GM20000 (cell line): ENCODE data around the gene USP7.

Source experiments
- DNase-seq: peaks from one replicate; pipeline ENCODE4 v3.0.0; 2012; ENCODE audit warnings: low spot score
- TF ChIP-seq, protein P1 (sequence below): IDR thresholded peaks from 2 replicates; pipeline ENCODE4 v1.5.1; 2012; ENCODE audit warnings: mild to moderate bottlenecking, control low read depth; ENCODE audit errors: extremely low read depth, missing control alignments

The USP7 gene

DNA sequence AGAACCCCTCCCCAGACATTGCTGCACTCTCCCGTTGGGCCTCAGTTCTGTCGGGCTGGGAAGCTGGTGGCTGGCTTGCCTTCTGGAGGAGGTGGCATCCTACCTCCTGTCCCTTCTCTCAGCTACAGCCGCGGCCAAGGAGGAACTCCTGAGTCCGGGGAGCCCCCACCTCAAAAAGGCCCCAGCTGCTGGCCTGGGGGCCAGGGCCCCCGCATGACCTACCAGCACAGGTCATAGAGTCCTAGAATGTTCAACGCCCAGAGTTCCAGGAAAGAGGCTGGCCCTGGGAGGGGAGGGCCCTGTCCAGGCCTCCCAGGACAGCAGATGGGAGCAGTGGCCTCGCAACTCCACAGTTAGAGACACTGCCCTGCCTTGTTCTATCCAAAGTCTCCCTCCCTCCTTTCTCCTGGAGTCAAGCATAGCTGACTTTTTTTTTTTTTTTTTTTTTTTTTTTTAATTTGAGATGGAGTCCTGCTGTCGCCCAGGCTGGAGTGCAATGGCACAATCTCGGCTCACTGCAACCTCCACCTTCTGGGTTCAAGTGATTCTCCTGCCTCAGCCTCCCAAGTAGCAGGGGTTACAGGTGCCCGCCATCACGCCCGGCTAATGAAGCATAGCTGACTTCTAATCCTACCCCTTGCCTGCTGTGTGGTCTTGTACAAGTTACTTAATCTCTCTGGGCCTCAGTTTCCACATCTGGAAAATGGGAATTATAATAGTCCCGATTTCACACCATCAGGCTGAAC, 102.0 kb downstream of the USP7 start:
- no peak for DNase-seq
- TF ChIP-seq, protein P1, sequence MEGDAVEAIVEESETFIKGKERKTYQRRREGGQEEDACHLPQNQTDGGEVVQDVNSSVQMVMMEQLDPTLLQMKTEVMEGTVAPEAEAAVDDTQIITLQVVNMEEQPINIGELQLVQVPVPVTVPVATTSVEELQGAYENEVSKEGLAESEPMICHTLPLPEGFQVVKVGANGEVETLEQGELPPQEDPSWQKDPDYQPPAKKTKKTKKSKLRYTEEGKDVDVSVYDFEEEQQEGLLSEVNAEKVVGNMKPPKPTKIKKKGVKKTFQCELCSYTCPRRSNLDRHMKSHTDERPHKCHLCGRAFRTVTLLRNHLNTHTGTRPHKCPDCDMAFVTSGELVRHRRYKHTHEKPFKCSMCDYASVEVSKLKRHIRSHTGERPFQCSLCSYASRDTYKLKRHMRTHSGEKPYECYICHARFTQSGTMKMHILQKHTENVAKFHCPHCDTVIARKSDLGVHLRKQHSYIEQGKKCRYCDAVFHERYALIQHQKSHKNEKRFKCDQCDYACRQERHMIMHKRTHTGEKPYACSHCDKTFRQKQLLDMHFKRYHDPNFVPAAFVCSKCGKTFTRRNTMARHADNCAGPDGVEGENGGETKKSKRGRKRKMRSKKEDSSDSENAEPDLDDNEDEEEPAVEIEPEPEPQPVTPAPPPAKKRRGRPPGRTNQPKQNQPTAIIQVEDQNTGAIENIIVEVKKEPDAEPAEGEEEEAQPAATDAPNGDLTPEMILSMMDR = no peak

DNA sequence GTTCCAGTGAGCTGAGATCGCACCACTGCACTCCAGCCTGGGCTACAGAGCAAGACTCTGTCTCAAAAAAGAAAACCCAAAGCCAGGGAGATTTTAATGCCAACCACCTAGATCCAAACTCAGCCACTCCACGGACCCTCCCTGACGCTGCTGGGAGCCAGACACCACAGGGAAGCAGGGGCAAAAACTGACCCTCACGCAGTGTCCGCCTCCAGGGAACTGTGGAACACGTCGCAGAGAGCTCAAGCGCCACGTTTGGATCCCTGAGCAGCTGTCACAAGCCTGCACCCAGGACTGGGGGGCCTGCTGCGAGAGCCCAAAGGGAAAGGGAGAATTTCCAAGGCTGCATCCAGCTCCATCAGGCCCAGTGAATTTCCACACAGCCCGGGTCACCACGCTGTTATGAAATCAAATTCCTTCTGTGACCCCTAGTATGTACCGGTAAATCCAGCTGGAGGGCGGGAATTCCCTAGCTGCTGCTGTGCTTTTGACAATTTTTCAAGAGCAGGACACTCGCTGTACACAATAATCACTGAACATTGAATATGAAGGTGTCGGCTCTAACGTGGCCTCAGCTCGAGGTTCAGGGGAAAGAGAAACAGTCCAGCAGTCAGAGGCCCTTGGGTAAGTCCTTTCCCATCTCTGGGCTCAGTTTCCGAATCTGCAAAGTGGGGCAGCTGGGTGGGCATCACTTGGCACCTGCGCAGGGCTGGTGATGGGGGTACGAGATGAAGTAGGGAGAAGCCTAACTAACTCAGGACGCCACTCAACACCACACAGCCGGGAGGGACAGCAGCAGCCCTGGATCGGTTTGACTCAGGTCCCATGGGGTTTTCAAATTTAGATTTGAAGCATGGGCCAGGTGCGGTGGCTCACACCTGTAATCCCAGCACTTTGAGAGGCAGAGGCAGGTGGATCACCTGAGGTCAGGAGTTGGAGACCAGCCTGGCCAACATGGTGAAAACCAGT, 103.5 kb downstream of the USP7 start:
- TF ChIP-seq, protein P1 = no peak

DNA sequence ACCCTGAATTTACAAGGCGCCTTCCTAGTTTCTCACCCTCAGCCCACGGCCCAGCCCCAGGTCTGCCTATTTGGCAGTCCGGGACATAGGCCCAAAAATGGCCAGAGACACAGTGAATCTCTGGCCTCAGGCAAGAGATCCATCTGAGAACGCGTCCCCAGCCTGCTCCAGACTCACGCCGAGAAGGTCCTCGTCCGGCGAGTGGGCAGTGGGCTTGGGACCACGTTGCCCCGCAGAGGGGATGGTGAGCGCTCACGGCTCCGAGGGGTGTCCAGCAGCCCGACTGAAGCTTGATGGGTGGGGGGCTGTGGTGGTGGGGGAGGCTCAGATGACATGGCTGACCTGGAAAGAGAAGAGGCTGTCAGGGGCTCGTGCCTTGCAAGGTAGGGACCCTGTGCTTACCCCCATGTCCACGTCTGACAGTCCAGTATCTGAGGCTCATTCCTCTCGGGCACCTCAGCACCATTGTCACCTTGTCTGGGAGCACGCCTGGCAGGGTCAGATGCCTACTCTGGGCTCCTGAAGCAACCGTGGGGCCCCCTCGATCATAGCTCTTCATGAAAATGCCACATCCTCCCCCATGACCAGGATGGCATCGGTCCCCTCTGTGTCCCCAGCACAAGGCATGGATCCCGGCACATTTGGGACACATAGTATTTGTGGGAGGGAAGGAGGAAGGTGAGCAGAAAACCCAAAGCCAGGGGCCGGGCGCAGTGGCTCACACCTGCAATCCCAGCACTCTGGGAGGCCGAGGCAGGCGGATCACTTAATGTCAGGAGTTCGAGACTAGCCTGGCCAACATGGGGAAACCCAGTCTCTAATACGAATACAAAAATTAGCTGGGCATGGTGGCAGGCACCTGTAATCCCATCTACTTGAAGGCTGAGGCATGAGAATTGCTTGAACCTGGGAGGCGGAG, 104.5 kb downstream of the USP7 start:
- DNase-seq = no peak
- TF ChIP-seq, protein P1 = no peak

More for the DNA sequence above, 103.5 kb downstream of the USP7 start:
- DNase-seq = no peak

DNA sequence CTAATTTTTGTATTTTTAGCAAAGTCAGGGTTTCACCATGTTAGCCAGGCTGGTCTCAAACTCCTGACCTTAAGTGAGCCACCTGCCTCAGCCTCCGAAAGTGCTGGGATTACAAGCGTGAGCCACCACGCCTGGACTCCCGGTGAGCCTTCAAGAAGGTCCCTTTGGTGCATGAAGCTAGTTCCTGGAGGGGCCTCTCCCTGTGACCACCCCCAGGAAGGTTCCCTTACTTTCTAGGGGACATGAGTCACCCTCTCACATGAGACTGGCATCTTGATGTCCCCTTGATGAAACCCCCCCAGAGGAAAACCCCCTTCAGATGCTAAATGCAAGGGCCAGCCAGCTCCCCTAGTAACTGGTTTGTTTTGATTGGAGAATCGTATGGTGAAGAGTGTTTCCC, 107.7 kb downstream of the USP7 start:
- DNase-seq = no peak
- TF ChIP-seq, protein P1 = no peak

DNA sequence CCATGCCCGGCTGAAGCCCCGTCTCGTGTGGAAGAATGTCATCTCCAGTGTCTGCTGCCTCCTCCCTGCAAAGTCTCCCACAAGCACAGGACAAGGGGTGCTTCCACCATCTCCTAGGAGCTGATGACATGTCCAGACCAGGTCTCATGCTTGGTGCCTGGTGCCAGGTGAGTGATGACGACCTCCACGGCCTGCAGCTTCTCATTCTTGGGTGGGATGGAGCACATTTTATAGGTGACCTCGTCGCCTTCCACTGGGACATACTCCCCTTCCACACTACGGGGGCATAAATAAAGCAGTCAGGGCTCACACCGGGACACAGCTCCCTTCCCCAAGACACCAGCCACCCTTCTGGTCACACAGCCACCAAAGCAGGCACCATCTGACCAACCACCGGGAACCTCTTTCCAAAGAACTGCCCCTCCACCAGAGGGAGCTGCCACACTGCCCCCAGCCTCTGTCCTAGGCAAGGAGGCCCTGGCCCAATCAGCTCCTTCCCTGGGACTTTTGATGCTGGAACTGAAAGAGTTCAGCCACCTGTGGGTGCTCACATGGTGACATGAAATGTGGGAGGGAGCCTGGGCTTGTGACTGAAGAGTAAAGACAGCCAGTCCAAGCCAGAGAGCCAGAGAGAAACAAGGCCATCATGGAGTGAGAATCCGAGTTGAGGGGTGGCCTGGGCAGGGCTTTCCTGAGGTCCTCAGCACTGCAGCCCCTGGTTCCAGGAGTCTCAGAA, 108.5 kb downstream of the USP7 start:
- TF ChIP-seq, protein P1 = no peak
- no peak for DNase-seq

DNA sequence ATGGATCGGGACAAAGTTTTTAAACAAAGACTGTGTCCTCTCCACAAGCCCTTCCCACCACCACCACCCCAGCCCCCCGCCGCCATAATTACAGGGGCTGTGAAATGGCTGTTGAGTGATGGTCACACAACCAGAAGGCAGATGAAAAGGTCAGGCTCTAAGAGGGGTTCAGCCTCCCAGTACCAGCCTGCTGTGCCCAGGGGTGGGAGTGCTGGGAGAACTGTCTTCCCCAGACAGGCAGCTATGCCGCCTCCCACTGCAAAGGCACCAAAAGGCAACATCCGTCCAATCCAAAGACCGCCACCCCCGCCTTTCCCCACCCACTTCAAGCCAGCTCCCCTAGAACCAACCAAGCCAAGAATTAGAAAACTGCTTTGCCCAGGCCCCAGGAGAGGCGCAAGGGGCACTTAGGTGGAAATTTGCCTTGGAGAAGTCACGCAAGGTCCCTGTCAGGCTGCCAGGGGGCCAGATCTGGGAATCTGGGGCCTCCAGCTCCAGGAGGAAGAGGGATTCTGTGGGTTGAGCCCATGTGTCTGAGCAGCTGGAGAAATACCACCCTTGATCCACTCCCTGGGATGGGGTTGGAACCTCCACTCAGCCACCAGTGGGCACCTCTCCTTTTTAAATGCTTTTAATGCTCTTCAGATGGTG, 109.3 kb downstream of the USP7 start:
- TF ChIP-seq, protein P1 = no peak
- DNase-seq = no peak
